ENCODE results near the gene LHFPL6.

Gene LHFPL6

GRCh38 chr13:39599842-39600241 lies 3.2 kb downstream of the LHFPL6 start:
- TF ChIP-seq CTCF (IDR thresholded peaks at IDR 0.05; ENCODE audit: low read depth, low read length, missing control alignments): no peak
- in situ Hi-C loops (cut with HindIII; ENCODE audit: low sequenced_read_pairs): no loop called here
- H3K4me3 ChIP-seq (ENCODE audit: low read depth, low read length): peak overlapping the region; percentile 27
- DNase-seq (ENCODE audit: low read depth): no peak

- no peak for TF ChIP-seq CTCF (IDR thresholded peaks at IDR 0.05; ENCODE audit: low read depth, low read length, missing control alignments)
- H3K4me3 ChIP-seq (ENCODE audit: low read depth, low read length): peak overlapping the region; percentile 27
- in situ Hi-C loops (cut with HindIII; ENCODE audit: low sequenced_read_pairs): no loop called here
- DNase-seq (ENCODE audit: low read depth): no peak
Observed at GRCh38 chr13:39599012-39599411, 4.0 kb downstream of the LHFPL6 start.

- H3K4me3 ChIP-seq (ENCODE audit: low read depth, low read length): no peak overlapping the region
- in situ Hi-C loops (cut with HindIII; ENCODE audit: low sequenced_read_pairs): no loop called here
- TF ChIP-seq CTCF (IDR thresholded peaks at IDR 0.05; ENCODE audit: low read depth, low read length, missing control alignments): no peak
- no peak for DNase-seq (ENCODE audit: low read depth)
Observed at GRCh38 chr13:39597838-39598237, 5.2 kb downstream of the LHFPL6 start.

GRCh38 chr13:39596685-39597084 lies 6.3 kb downstream of the LHFPL6 start:
- in situ Hi-C loops (cut with HindIII; ENCODE audit: low sequenced_read_pairs): no loop called here

GRCh38 chr13:39596176-39596575 lies 6.8 kb downstream of the LHFPL6 start:
- H3K4me3 ChIP-seq (ENCODE audit: low read depth, low read length): no peak overlapping the region
- in situ Hi-C loops (cut with HindIII; ENCODE audit: low sequenced_read_pairs): no loop called here
- no peak for TF ChIP-seq CTCF (IDR thresholded peaks at IDR 0.05; ENCODE audit: low read depth, low read length, missing control alignments)
- DNase-seq (ENCODE audit: low read depth): no peak

More at GRCh38 chr13:39596685-39597084, 6.3 kb downstream of the LHFPL6 start:
- H3K4me3 ChIP-seq (ENCODE audit: low read depth, low read length): no peak overlapping the region
- TF ChIP-seq CTCF (IDR thresholded peaks at IDR 0.05; ENCODE audit: low read depth, low read length, missing control alignments): no peak
- DNase-seq (ENCODE audit: low read depth): no peak

GRCh38 chr13:39590466-39591036 lies 12.4 kb downstream of the LHFPL6 start:
- no peak for TF ChIP-seq CTCF (IDR thresholded peaks at IDR 0.05; ENCODE audit: low read depth, low read length, missing control alignments)
- no peak for DNase-seq (ENCODE audit: low read depth)
- in situ Hi-C loops (cut with HindIII; ENCODE audit: low sequenced_read_pairs): no loop called here
- H3K4me3 ChIP-seq (ENCODE audit: low read depth, low read length): no peak overlapping the region

All from astrocyte of the cerebellum (primary cell).